Erythroblast (primary cell): ENCODE data around the gene LYZL1.

ENCODE experiments used
- GATA1 ChIP-seq: IDR thresholded peaks from 2 replicates; pipeline ENCODE4 v1.6.1; 2011; ENCODE audit warnings: low read depth, mild to moderate bottlenecking, control low read depth, low read length, moderate library complexity
- POLR2A ChIP-seq: IDR thresholded peaks from 2 replicates; pipeline ENCODE4 v1.6.1; 2011; ENCODE audit warnings: mild to moderate bottlenecking, low read length

- no peak for TF ChIP-seq POLR2A
- no peak for TF ChIP-seq GATA1
Measured at GRCh38 chr10:29301359-29301910, 12.6 kb downstream of the LYZL1 start.
